Stimulated activated naive CD4-positive, alpha-beta T cell (primary cell): ENCODE data around the gene STARD4.

Experiments
- DNase-seq, 6 experiments: peaks; one replicate each; lab custom pipeline; 2025; lab: John Stamatoyannopoulos, UW

STARD4 gene

DNA sequence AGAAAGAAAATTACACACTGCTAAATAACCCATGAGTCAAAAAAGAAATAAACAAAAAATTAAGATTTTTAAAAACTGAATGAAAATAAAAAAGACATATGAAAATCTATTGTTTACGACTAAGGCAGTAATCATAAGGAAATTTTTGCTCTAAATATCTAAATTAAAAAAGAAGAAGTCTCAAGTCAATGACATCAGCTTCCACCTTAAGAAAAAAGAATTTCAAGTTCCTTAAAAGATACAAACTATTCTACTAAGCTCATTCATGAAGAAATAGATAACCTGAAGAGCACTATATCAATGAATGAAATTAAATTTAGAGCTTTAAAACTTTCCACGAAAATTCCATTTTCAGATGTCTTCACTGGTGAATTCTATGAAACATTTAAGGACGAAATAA is 15.7 kb upstream of the STARD4 start:
- no peak for DNase-seq

DNA sequence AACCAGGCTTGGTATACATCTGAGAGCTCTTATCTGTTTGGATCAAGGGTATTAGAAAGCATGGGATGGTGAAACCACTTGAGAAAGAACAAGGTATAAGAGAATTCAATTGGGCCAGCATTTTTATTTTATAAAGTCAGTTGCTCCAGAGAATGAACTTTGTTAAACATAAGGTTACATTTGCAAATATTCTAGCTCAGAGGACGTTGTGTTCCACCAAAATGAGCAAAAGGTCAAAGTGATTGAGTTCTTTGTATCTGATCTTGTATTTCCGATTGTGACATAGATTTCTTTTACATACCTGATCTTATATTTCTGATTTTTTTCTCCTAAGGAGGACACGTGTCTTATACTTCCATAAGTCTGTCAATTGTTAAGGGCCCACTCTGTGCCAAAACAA is 8.6 kb upstream of the STARD4 start:
- DNase-seq = no peak

DNA sequence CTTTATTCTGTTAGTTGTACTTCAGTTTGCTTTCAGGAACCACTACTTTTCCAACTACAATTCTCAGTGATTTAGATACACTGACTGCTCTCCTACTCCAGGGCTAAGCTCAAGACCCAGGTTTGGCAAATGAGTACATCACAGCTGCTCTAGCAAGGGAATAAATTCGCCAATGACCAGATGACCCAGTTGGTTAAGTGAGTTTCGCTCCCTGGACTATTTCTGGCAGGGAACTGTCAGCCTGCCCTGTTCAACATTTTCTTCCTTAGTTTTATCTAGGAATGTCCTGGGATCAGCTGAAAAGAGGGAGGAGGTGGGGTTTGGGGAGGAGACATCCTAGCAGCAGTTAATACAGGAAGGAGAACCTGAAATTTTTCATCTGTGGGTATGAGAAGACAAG is 6.4 kb upstream of the STARD4 start:
- no peak for DNase-seq

DNA sequence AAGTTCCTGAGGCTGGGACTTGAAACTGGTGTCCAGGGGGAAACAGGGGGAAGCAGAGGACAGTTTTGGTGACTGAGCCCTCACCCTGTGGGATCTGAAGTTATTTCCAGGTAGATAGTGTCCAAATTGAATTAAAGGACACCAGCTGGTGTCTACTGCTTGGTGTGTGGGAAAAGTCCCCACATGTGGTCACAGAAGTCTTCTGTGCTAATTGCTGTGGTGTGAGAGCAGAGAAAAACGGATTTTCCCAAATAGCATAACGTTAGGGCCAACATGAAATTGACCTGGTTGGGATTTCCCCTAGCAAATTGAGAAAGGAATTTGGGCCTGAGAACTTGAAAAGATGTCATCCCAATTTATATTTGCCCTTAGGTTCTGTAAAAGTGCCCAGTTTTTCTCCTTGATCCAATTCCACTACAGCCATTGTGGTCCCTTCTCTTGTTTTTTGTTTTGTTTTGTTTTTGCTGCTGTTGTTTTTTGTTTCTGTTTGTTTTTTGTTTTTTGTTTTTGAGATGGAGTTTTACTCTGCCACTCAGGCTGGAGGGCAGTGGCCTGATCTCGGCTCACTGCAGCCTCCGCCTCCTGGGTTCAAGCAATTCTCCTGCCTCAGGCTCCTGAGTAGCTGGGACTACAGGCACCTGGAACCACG is 5.6 kb upstream of the STARD4 start:
- DNase-seq = no peak

DNA sequence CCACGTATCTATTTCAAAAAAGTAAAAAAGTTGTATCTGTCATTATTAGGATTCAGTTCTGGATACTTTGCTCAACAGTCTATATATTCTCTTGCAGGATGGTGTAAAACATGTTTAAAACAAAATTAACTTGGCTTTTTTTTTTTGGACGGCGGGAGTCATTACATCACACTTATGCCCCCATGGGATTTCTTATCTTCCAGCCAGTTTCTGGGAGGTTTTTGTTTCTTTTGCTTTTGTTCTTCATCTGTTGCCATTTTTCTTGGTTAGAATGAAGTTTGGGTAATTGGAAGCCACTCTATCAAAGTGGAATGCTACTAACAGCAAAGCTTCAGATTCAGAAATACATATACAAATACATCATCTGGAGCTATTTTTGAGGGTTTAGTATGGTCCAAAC is 1.8 kb upstream of the STARD4 start:
- no peak for DNase-seq

DNA sequence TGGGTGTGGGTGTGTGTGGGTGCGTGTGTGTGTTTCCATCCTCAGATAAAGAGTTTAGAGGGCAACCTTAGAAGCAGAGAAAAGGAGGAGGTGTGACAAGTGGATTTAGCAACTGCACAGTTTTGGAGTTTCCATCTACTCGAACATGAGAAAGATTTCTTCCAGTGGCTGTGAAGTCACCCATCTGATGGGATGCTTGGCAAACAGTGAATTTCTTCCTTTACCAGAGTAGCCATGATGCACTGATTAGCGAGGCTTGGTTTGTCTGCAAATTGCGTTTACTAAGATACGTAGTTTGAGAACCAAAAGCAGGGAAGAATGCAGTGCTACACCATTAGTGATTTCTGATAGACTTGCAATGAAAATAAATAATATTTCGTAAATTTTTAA is 791 bp upstream of the STARD4 start:
- DNase-seq = no peak

DNA sequence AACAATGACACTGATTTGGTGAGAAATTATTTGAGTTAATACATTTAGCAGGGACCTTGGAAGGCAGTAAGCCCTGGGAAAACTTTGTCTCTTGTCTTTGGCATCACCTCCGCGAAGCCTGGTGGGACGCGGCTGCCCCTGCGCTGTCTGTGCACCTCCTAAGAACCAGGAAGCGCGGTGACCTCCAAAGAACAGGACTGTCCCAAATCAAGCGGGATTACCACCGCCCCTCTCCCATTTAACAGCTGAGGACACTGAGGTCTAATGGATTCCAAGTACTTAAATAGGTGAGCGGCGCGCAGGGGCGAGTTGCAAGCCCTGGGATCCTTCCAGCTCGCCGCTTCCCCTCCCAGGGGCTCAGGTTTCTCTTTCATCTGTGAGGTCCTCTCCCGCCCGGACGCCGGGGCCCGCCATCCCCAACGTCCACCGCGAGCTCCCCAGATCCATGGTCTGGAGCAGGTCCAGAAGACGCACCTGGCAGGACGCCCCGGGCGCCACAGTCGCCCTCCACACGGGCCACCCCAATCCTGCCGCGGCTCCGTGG is 432 bp downstream of the STARD4 start:
- peak in 1 of 6 experiments; percentile 38 for DNase-seq

DNA sequence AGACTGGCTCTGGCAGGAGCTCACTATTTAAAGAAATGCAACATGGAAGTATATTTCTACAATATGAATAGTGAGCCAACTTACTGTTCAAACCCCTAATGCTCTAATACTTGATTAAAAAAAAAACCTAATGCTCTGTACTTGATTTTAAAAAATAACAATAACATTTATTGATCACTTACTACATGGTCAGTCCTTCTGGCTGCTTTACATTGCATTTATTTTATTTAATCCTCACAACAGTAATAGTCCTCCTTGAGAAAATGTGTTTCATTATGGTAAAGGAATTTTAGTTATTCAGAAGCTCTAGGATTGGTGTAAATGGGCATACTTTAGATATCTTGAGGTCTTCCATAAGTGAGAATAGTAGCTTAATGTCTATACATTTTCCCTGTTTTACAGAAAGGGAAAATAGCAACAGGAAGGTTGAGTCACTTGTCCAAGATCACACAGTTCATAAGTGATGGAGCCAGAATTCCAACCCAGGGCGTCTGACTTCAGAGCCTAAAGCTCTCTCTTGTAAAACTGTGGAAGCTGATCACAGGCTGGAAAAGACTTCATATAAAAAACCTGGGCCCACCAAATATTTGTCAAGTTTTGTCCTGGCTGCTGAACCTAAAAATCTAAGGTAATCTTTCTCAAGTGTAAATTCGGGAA is 1.0 kb downstream of the STARD4 start:
- peak in 1 of 6 experiments; percentile 30 for DNase-seq

DNA sequence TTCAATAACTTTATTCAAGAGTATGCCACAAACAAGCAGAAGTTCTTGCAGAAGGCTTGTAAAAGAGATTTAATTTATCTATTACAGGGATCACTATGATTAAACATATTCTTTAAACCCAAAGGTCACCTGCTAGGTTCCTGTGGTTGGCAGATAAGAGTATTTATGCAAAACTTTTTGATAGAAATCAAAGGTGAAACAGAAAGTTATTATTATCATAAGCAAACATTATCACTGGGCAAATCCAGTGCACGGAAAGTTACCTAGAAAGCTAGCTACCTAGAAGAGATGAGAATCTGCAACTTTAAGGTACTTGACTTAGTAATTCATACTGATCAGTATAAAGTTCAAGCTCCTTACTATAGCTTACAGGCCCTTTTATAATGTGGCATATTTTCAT is 3.2 kb downstream of the STARD4 start:
- DNase-seq = no peak

DNA sequence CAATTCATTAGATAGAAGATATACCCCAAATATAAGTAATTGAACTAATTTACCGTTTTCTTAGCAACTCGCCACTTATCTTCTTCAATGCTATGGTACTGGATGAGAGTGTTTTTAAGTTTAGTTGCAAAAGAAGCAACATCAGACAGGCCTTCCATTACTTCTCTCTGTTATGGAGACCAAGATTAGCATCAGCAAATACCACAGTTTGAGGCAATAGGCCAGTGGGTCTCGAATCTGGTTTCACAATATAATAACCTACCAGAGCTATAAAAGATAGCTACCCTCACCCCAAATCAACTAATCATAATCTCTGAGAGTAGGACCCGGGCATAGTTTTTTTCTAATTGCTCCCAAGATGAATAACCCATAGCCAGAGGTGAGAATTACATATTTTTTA is 5.1 kb downstream of the STARD4 start:
- DNase-seq = no peak

DNA sequence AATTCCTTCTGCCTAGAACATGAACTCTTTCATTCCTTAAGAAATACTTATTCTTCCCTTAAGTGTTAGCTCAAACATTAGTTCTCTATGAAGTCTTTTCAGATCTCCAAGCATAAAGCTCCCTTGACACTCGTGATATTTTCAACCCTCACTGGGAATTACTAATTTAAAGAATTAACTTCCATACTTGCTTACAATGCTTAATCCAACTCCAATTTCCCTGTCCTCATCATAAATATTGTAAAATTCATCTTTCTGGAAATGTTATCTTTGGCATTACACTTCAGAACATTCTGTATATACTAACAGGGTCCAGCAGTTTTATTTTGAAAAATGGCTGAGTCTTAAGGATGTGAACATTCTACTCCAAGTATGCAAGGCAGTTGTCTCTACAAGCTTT is 7.2 kb downstream of the STARD4 start:
- no peak for DNase-seq

DNA sequence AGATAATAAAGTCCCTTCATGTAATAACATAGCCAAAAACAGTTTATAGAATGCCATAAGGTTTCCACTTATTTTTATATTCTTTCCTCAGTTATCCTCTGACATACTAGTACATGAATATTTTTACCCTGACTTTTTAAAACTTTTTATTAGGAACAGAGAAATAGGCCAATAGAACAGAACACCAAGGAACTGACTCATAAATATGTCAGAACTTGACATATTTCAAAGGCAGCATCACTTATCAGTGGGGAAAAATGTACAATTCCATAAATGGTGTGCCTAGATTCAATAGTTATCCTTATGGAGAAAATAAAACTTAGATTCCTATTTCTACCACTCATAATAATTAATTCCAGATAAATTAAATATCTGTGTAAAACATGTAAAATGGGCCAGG is 9.4 kb downstream of the STARD4 start:
- no peak for DNase-seq

DNA sequence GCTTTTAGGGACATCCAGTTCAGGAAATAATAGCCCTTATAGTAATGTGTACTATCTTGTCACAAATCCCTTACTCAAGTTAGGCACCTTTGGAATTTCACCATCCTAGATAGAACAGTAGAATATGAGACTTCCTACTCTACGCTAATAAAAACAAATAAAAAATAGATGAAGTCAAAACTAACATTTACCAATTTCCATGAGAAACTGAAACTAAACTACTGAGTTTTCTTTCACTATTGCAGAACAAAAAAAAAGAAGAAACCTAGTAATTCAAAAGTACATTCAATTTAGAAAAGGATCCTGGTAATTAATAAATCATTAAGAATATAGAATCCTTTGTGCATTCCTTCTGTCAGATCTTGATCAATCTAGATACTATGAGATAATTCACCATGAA is 14.0 kb downstream of the STARD4 start:
- no peak for DNase-seq

DNA sequence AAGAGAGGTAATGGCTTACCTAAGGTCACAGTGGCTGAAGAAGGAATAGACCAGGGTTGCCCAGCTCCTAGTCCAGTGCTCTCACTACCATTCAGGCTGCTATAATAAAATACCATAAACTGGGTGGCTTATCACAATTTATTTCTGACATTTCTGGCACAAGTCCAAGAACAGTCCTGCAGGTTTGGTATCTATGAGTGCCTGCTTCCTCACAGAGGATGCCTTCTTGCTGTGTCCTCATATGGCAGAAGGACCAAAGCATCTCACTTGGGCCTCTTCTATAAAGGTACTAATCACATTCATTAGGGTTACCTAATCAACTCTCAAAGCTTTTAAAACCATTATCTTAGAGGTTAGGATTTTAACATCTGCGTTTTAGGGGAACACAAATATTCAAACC is 17.2 kb downstream of the STARD4 start:
- DNase-seq = no peak

DNA sequence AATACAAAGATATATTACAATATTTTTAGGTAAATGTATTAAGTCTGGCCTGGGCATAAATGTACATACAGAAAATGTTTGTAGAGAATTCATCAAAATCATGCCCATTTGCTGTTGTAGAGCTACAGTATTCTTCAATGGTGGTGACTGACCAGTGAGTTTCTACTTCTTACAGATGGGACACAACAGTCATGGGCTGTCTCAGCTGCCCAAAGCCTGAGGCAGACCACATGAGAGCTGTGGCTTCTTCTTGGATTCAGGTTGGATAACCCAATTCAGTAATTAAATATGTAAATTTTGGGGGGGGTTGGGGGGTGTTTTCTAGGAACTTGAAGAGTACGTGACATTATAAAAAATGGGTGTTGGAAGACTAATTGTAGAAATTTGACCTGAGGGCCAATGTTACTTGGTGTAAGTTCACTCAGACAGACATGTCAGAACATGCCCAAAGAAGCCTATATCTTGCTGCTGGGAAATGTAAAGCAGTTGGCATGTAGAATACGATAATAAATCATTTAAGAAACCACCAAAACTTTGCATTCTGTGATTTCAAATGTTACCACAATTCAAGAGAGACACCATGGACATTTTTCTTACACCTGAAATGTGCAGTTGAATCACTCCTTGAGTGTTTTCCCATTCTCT is 17.9 kb downstream of the STARD4 start:
- DNase-seq = no peak

DNA sequence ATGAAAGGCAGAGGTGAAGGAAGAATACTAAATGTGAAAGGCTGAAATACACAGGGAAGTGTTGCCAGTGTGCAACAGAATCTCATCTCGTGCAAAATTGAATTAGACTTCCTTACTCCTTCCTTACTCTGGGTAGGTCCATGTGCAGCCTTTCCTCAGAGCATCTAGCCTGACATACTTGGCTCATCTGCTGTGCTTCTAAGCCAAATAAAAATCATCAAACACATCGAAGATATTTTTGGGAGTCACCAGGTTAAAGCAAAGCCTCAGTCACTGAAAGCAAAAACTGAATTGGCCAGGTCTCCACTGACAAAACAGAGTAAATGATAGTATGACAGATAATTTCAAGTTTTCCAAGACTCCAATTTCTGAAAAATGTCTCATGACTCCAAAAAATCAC is 19.3 kb downstream of the STARD4 start:
- no peak for DNase-seq

DNA sequence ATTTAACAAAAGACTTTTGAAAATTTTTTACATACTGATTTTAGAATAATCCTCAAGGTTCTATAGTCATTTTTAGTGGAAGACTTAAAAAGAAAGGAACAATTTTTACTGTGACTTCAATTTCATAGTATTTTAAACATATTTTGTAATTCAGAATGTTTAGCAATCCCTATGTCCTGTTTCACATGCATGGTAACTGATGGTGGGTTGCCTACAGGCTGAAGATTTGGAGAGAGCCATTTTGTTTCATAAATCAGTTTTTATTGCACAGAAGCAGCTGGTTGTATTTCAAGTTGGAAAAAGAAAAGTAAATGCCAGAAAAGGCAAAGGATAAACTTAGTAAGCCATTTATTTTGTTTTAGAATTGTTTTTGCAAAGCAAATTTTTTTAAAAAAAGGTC is 24.0 kb downstream of the STARD4 start:
- DNase-seq = no peak

DNA sequence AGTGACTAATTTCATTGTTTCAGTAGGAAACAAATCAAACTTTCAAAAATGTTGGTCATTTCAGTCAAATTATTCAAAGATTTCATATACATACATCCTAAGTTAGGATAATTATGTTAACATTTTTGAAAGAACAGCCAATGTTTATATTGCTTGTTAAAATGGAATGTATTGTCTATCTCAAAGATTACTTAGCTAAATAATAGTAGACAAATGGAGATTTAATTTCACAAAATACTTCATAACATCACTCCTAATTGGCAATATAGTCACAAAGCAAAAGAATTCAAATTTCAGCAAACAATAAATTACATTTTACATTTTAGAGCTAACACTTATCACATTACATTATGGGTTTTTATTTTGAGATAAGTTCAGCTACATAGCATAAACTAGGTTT is 25.4 kb downstream of the STARD4 start:
- no peak for DNase-seq

DNA sequence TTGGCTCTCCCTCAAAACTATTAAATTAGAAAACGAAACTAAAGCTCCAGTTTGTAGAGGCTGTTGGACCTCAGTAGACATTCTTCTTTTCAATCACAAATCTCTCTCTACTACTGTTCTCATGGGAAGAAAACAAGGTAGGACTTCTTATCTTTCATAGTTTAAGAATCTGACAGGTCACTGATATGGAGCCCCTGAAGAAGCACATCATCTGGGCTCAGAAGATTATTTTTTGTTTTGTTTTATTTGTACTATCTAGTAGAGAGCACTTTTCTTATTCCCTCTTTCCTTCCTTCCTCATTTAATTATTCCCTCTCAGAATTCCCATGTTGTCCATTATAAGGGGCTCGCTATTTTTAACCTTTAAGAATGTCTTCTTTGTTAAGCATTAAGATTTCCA is 26.3 kb downstream of the STARD4 start:
- no peak for DNase-seq

DNA sequence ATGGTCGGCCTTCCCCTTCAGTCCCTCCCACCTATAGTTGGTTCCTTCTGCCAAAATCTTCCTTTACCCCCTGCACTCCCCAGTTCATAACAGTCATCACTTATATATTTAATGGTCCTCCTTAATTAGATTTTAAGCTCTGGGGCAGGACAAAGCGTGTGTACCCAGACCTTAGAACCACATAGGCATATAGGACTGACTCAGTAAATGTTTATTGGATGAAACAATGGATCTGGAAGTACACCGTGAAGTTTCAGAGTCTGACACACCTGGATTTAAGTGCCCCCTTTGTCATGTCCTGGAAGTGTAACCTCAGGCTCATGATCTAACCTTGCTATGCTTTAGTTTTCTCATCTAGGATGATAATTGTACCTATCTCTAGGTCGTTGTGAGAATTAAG is 32.0 kb downstream of the STARD4 start:
- DNase-seq = no peak

DNA sequence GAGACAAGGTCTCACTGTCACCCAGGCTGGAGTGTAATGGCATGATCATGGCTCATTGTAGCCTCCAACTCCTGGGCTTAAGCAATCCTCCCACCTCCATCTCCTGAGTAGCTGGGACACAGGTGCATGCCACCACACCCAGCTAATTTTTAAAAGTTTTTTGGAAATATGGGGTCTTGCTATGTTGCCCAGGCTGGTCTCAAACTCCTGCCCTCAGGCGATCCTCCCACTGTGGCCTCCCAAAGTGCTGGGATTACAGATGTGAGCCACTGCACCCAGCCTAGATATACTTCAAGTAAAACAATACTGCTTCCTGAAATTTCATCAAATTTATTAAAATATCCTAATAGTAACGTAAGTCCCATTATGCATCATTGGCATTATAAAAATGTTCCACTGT is 33.4 kb downstream of the STARD4 start:
- no peak for DNase-seq

DNA sequence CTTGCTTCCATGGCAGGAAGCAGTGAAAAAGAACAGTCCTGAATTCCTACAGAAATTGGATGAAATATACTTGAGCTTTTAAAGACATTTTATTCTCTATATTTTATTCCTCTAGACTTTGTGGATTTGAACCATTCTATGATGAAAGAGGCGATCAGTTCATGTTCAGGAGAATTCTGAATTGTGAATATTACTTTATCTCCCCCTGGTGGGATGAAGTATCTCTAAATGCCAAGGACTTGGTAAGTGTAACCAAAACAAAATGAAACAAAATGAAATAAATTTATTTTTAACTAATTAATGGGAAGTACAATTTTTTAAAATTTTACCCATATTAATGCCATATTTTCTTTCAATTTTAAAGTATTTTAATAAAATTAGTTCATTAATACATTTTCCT is 34.1 kb downstream of the STARD4 start:
- no peak for DNase-seq

DNA sequence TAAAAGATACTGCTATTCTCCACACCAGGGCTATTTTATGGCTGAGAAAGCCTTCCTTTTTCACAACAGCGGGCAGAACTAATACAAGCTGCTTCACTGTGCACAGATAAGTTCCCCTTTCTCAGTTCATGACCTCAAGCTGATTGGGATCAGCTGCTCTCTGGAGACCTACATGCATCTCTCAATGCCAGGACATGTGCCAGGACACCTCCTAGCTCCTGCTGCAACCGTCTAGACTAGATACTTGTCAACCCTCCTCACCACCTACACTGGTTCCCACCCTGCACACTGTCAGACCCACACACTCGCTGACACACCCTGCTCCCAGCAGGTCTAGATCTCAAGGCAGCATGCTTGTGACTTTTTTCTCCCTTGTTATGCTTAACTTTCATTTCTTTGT is 39.8 kb downstream of the STARD4 start:
- no peak for DNase-seq

DNA sequence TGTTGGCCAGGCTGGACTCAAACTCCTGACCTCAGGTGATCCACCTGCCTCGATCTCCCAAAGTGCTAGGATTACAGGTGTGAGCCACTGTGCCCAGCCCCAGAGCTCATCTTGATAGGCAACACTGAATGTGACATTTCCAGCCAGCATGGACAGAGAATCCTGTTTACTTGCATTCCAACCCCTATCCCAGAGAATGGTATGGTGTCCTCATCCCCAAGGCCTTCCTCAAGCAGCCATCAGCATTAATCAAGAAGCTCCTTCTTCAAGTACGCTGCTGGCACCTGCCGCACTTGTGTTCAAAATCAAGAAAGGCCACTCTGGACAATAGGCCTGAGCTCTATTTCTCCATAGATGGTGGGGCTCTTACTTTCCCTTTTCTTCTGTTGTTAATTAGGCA is 40.2 kb downstream of the STARD4 start:
- no peak for DNase-seq
